ENCODE results near the gene MYCBPAP.

The MYCBPAP gene

DNA sequence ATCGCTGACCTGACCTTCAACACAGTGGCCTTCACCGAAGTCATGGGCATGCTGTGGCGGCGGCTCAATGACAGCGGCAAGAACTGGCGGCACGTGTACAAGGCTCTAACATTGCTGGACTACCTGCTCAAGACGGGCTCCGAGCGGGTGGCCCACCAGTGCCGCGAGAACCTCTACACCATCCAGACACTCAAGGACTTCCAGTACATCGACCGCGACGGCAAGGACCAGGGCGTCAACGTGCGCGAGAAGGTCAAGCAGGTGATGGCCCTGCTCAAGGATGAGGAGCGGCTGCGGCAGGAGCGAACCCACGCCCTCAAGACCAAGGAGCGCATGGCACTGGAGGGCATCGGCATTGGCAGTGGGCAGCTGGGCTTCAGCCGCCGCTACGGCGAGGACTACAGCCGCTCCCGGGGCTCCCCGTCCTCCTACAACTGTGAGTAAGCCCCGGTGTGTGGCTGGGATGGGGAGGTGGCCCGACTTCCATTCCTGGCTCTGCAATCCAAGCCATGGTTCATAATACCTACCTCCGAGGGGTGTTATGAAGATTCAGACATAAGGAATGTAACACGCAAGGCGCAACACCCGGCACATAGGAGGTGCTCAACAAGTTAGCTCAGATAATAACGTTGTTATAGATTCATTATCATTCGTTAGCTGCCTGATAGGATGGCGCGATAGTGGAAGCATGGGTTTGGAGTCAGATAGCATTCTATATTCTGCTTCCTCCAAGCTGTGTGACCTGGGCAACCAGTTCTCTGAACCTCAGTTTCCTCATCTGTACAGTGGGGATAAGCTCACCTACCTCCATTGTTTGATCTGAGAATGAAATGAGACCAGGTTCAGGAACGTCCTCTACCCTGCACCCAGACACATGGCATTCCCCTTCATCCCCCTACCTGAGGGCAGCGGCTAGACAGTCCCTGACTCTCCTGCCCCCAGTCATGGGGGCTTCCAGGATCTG lies 28.7 kb downstream of the MYCBPAP start:
- H3K4me1 Mint-ChIP-seq (ENCODE audit: low read depth) = peaks cover 51% of the 10 kb centered on the region
- H3K27me3 Mint-ChIP-seq = peaks cover 62% of the 10 kb centered on the region
- no peaks in the 10 kb centered on the region for H3K36me3 Mint-ChIP-seq (ENCODE audit: low read depth)
- intact Hi-C loops (cut with micrococcal nuclease) = no loop called here
- H3K9me3 Mint-ChIP-seq = no peaks in the 10 kb centered on the region
- H3K4me3 Mint-ChIP-seq = no peak overlapping the region
- H3K27ac Mint-ChIP-seq = no peak overlapping the region

DNA sequence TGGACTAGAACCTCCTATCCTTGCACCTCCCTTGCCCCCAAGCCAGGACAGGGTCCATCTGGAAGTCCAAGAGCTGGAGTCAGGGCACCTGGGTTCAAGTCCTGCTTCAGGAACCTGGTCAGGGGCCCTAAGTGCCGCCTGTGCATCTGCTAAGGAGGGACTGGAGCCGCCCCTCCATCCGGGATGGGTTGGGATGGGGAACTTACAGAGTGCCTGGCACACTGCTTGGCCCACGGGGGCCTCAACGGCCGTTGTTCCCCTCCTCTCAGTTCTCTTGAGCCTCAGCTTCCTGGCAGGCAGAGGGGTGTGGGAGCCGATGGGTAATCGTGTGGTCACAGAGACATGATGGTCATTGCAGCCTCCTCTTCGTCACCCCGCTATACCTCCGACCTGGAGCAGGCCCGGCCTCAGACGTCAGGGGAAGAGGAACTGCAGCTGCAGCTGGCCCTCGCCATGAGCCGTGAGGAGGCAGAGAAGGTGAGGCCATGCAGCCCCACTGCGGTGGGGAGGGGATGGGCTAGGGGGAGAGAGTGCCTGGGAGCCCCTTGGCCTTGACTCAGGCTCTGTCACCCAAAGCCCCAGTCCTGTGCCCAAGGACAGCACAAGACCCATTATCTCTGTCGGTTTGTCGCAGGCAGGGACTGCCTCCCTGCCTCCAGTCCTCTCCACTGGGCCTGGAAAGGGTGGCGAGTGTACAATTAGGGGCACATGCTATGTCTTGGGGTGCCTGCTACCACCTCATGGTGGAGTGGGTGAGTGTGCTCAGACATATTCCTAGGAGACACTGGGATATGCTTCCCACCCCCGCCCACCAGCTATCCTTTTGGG lies 29.7 kb downstream of the MYCBPAP start:
- Mint-ChIP-seq H3K9me3 (no peaks in the 10 kb centered on the region), H3K27ac (no peak overlapping the region), H3K4me3 (no peak overlapping the region), H3K4me1 (ENCODE audit: low read depth) (peaks cover 50% of the 10 kb centered on the region), H3K36me3 (ENCODE audit: low read depth) (no peaks in the 10 kb centered on the region), H3K27me3 (peaks cover 52% of the 10 kb centered on the region)
- intact Hi-C loops (cut with micrococcal nuclease) = no loop called here

DNA sequence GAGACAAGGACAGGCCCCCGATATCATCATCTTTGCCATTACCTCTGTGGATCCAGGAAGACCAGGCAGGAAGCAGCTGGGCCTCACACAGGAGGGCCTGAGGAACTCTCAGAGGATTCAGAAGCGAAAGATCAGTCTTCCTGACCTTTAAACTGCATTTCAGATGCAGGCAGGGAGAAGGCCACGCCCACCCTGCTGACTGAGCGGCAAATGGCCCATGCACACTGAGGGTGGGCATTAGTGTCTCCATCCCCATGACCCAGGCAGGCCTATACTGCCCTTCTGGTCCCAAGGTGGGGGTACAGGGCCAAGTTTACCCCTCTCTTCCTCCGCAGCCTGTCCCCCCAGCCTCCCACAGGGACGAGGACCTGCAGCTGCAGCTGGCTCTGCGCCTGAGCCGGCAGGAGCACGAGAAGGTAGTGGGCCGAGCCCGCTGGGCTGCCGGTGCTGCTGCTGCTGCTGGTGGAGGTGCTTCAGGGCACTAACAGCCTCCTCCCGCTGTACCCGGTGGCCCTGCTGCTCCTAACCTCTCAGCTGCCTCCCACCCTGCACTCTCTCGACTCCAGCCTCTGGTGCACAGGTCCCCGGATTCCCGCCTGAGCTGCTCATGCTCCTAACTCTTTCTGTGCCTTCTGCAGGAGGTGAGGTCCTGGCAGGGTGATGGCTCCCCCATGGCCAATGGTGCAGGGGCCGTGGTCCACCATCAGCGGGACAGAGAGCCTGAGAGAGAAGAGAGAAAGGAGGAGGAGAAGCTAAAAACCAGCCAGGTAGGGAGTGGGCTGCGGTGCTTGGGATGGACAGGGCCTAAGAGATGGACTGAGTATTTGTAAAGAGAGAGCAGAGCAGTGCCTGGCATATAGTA lies 30.5 kb downstream of the MYCBPAP start:
- Mint-ChIP-seq H3K36me3 (ENCODE audit: low read depth) (no peaks in the 10 kb centered on the region), H3K9me3 (no peaks in the 10 kb centered on the region), H3K4me3 (no peak overlapping the region), H3K27ac (no peak overlapping the region), H3K4me1 (ENCODE audit: low read depth) (peaks cover 46% of the 10 kb centered on the region), H3K27me3 (peaks cover 43% of the 10 kb centered on the region)
- intact Hi-C loops (cut with micrococcal nuclease) = no loop called here

DNA sequence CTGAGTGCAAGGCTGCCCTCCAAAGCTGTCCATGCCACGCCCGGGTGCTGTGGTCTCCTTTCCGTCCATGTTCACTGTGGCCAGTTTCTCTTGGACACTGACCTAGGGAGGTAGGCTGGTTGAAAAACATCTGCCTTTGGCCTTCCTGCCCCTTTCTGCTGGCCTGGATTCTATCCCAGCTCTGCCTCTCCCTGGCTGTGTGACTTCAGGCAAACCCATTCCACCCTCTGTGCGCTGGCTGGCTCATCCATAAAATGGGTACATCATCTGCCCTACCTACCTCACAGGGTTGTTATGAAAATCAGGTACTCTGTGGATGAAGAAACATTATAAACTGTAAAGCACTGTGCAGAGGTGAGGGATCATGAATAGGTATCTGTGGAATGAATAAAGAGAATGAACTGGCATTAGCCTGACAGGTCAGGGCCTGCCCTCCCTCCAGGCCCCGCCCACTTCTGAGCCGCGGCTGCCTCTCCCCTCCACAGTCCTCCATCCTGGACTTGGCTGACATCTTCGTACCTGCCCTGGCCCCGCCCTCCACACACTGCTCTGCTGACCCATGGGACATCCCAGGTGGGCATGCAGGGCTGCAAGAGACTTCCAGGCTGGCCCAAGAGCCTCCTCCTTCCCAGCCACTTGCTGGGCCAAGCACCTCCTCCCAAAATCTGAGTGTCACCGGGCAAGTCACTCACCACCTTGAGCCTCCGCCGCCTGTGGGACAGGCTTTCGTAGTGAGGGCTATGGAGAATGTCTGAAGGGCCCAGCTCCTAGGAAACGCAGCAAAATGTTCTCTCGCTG lies 31.7 kb downstream of the MYCBPAP start:
- H3K4me1 Mint-ChIP-seq (ENCODE audit: low read depth) = peaks cover 46% of the 10 kb centered on the region
- no peak overlapping the region for H3K27ac Mint-ChIP-seq
- H3K4me3 Mint-ChIP-seq = no peak overlapping the region
- H3K36me3 Mint-ChIP-seq (ENCODE audit: low read depth) = no peaks in the 10 kb centered on the region
- intact Hi-C loops (cut with micrococcal nuclease) = no loop called here
- H3K27me3 Mint-ChIP-seq = peaks cover 37% of the 10 kb centered on the region
- H3K9me3 Mint-ChIP-seq = no peaks in the 10 kb centered on the region

DNA sequence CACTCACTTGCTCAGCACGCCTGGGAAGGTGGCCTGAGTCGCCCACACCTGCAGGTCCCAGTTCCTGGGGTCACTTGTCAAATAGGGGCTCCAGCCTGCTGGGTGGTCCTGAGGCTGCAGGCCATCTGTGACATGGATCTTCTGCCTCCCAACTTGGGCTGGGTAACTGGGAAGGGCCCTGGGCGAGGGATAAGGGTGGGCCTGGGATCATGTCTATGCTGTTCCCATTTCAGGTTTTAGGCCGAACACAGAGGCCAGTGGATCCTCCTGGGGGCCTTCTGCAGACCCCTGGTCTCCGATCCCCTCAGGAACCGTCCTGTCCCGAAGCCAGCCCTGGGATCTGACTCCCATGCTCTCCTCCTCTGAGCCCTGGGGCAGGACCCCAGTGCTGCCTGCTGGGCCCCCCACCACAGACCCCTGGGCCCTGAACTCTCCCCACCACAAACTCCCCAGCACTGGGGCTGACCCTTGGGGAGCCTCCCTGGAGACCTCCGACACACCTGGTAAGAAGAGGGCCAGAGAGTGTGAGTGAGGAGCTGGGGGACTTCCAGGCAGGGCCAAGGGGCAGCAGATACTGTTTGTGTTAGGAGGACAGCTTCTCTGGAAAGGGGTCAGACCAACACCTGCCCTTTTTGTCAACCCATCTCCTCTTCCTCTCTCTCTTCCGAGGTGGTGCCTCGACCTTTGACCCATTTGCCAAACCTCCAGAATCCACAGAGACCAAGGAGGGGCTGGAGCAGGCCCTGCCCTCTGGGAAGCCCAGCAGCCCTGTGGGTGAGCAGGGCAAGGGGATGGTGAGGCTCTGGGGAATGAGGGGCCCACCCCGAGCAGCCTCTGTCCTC lies 32.5 kb downstream of the MYCBPAP start:
- Mint-ChIP-seq H3K4me1 (ENCODE audit: low read depth) (peaks cover 48% of the 10 kb centered on the region), H3K27me3 (peaks cover 36% of the 10 kb centered on the region), H3K36me3 (ENCODE audit: low read depth) (no peaks in the 10 kb centered on the region), H3K4me3 (no peak overlapping the region), H3K27ac (peak overlapping the region; percentile 76), H3K9me3 (no peaks in the 10 kb centered on the region)
- intact Hi-C loops (cut with micrococcal nuclease) = no loop called here

DNA sequence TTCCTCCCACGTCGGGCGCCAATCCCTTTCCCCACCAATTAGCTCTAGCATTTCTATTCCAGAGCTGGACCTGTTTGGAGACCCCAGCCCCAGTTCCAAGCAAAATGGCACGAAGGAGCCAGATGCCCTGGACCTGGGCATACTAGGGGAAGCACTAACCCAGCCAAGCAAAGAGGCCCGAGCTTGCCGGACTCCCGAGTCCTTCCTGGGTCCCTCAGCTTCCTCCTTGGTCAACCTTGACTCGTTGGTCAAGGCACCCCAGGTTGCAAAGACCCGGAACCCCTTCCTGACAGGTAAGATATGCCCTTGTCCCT lies 33.1 kb downstream of the MYCBPAP start:
- H3K27ac Mint-ChIP-seq = peak overlapping the region; percentile 76
- intact Hi-C loops (cut with micrococcal nuclease) = no loop called here

DNA sequence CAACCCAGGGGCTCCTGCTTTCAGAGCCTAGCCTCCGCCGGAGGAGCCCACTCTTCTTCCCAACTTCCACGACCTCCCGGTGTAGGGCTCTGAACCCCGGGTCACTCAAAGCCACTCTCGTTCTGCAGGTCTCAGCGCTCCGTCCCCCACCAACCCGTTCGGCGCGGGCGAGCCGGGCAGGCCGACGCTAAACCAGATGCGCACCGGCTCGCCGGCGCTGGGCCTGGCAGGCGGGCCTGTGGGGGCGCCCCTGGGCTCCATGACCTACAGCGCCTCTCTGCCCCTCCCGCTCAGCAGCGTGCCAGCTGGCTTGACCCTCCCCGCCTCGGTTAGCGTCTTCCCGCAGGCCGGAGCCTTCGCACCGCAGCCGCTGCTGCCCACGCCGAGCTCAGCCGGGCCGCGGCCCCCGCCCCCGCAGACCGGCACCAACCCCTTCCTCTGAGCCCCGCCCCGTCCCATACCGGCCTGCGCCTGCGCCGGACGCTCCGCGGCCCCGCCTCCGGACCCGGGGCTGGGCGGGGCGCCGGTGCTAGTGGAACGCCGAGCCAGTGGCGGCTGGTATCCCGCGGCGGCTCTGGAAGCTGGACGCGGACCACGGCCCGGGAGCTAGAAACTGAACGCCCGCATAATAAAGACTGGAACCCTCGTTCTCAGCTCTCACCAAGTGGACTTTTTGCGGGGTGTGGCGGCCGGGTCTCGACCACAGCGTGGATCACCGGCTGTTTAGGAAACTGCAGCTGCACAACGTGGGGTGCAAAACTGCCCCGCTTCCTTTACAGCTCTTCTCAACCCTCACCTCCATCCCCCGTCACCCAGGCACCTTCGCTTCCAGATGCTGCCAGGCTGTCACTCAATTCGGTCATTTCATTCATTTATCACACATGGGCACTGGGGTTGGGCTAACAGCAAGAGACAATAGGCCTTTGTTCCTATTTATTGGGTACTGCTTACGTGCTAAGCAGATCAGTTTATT lies 33.8 kb downstream of the MYCBPAP start:
- Mint-ChIP-seq H3K36me3 (ENCODE audit: low read depth) (no peaks in the 10 kb centered on the region), H3K4me1 (ENCODE audit: low read depth) (peaks cover 48% of the 10 kb centered on the region), H3K9me3 (no peaks in the 10 kb centered on the region), H3K27ac (peak overlapping the region; percentile 76), H3K4me3 (peak overlapping the region; percentile 90), H3K27me3 (peaks cover 30% of the 10 kb centered on the region)
- intact Hi-C loops (cut with micrococcal nuclease) = no loop called here

More for the DNA sequence above, 33.1 kb downstream of the MYCBPAP start:
- no peaks in the 10 kb centered on the region for H3K9me3 Mint-ChIP-seq
- no peaks in the 10 kb centered on the region for H3K36me3 Mint-ChIP-seq (ENCODE audit: low read depth)
- peak overlapping the region; percentile 90 for H3K4me3 Mint-ChIP-seq
- H3K4me1 Mint-ChIP-seq (ENCODE audit: low read depth) = peaks cover 48% of the 10 kb centered on the region
- peaks cover 34% of the 10 kb centered on the region for H3K27me3 Mint-ChIP-seq

DNA sequence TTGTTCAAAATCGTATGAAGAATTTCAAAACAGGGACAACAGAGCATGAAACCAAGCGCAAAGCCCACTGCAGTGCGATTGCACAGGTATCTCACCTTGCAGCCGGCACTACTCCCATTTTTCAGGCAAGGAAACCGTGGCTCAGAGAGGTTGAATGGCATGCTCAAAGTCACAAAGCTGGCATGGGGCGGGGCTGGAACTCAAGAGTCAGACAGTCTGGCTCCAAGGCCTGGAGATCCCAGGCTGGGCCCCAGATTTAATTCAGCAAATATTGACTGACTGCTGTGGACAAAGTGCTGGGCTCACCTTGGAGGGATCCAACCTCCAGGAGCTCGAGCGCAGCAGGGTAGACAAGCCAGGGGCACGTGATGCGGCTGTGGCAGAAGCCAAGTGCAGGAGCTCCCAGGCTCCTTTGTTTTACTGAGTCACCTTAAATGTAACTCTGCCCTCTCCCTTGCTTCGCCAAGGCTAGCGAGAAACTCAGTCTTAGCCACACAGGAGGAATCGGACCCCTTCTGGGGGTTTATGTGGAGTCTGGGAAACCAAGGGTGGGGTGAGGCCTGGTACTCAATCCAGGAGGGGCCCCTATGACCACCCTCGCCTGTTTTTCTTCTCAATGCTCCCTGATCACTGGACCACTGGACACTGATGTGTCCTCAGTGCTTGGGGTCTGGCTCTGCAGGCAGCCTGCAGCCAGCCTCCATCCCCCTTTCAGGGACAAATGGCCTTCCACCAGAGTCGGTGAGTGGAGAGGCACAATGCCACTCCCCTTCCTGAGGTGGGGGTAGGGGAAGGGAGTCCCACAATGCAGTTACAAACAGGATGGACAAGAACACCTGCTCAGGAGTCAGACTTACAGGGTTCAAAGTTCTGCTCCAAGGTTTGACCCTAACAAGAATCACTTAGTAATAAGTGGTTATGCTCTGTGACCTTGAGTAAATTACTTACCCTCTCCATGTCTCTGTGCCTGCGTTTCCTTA lies 34.8 kb downstream of the MYCBPAP start:
- Mint-ChIP-seq H3K27me3 (peaks cover 30% of the 10 kb centered on the region), H3K27ac (peak overlapping the region; percentile 76), H3K36me3 (ENCODE audit: low read depth) (no peaks in the 10 kb centered on the region), H3K4me1 (ENCODE audit: low read depth) (peaks cover 56% of the 10 kb centered on the region), H3K4me3 (no peak overlapping the region), H3K9me3 (no peaks in the 10 kb centered on the region)
- intact Hi-C loops (cut with micrococcal nuclease) = no loop called here

DNA sequence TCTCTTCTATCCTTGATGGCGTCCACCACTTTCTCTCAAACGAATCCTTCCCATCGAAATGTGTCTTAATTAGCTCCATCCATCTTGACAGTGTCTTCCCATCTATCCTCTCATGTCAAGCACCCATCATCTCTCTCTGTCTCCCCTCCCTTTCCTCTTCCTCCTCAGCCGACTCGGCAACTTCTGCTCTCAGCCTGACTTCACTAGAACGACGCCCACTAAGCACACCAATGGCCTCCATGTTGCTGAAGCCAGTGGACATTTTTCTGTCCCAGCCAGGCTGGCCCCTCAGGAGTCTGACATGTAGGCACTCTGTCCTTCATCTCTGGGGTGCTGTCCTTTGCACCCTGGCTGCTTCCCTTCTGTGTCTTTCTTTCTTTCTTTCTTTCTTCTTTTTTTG lies 36.3 kb downstream of the MYCBPAP start:
- Mint-ChIP-seq H3K36me3 (ENCODE audit: low read depth) (peaks cover 12% of the 10 kb centered on the region), H3K27me3 (peaks cover 26% of the 10 kb centered on the region), H3K4me3 (no peak overlapping the region), H3K27ac (peak overlapping the region; percentile 33), H3K9me3 (no peaks in the 10 kb centered on the region), H3K4me1 (ENCODE audit: low read depth) (peaks cover 52% of the 10 kb centered on the region)
- intact Hi-C loops (cut with micrococcal nuclease) = no loop called here

DNA sequence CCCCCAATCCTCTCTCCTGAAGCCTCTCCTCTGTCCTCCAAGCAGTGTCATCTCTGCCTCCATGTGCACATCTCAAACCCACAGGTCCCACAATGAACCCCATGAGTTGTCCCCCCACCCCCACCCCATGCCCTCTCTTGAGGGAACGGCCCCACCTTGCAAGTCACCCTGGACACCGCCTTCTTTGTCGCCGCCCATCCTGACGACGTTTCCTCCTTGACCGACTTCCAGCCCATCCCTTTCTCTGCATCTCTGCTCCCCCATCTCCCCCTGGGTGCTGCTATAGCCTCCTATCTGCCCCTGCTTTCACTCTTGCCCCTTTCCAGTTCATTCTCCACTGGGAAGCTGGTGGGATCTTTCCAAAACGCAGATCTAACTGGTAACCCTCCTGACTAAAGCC lies 37.1 kb downstream of the MYCBPAP start:
- intact Hi-C loops (cut with micrococcal nuclease) = loop anchor here (5.0 kb wide), 1 partner anchor 162 kb away; the partner anchor contains the start of gene ANKRD40
- Mint-ChIP-seq H3K4me3 (no peak overlapping the region), H3K4me1 (ENCODE audit: low read depth) (peaks cover 52% of the 10 kb centered on the region), H3K27me3 (peaks cover 23% of the 10 kb centered on the region), H3K9me3 (no peaks in the 10 kb centered on the region), H3K27ac (peak overlapping the region; percentile 33), H3K36me3 (ENCODE audit: low read depth) (peaks cover 20% of the 10 kb centered on the region)

DNA sequence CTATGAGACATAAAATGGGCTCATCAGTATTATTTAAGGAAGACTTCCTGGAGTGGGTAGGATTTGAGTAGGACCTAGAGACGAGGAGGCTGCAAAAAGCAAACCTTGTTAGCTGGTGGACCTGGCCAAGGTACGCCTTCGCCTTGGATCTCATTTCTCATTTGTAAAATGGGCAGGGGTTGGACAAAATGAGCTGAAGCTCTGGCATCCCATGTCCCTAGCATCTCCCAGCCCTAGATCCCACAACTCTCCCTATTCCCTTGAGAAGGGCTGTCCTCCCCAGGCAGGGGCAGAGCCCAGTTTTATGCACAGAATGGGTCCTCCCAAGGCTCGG lies 38.4 kb downstream of the MYCBPAP start:
- H3K36me3 Mint-ChIP-seq (ENCODE audit: low read depth) = peaks cover 33% of the 10 kb centered on the region
- peak overlapping the region; percentile 81 for H3K4me3 Mint-ChIP-seq
- peaks cover 43% of the 10 kb centered on the region for H3K4me1 Mint-ChIP-seq (ENCODE audit: low read depth)
- intact Hi-C loops (cut with micrococcal nuclease) = loop anchor here (1.0 to 5.0 kb wide), 5 partner anchors 80 to 296 kb away; partner anchors contain the start of gene ANKRD40
- H3K27ac Mint-ChIP-seq = peak overlapping the region; percentile 83
- H3K9me3 Mint-ChIP-seq = no peaks in the 10 kb centered on the region
- peaks cover 15% of the 10 kb centered on the region for H3K27me3 Mint-ChIP-seq

Measured in dendritic cell treated with granulocyte-macrophage colony-stimulating factor and Interleukin-4, amounts not matched to agents 40 ng/mL and 50 ng/mL, for 4 days (primary cell).